ENCODE data around the gene SURF1. TPM values are rescaled to one million over a fixed set of nuclear protein-coding genes. Genes with fewer than 3 reads are reported as not detected.

The SURF1 gene
- total and polyA plus RNA-seq, 2 donors (not counting 1 experiment from before 2014, with no cell fraction given): 44.1 to 54.5 TPM

DNA sequence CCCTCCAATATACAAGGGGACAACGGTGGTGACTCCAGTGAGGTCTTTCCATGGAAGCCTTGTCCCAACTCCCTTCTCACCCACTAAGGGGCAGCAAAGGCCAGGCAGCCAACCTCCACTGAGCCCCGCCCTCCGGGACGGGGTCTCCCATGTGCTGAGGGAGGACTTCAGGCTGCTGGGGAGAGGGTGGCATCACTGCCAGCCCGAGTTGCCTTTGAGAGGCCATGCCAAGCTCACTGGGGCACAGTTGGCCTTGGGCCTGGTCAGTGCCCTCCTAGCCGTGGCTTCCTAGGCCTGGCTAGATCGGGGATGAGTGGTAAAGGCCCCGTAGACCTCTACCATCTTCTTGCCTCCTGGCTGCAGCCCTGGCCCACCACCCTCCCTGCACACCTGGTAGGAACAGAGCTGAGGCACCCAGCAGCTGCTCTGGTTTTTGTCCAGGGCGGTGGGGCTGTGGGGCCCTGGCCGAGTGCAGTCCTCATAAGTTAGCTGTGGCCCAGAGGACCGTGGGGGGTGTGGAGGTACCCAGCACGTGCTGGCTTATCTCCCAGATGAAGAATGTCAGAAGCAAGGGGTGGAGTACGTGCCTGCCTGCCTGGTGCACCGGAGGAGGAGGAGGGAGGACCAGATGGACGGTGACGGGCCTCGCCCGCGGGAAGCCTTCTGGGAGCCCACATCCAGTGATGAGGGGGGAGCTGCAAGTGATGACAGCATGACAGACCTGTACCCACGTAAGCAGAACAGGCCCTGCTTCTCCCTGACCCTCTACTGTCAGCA, 3.3 kb upstream of the SURF1 start:
- peaks cover 30% of the 10 kb centered on the region for H3K4me1 Mint-ChIP-seq
- ATAC-seq (ENCODE audit: low read depth): no peak
- Histone ChIP-seq H3K4me2 (replicated peaks; ENCODE audit: low read depth, low read length, poor library complexity, severe bottlenecking) (no peak overlapping the region), H3K27me3 (replicated peaks in 1 of 4; ENCODE audit: control extremely low read depth in 1 of 4, control insufficient read depth in 3 of 4, insufficient read depth in 4 of 4, low read length in 3 of 4) (no peaks in the 10 kb centered on the region), H3K4me1 (ENCODE audit: control insufficient read depth in 2 of 2, insufficient read depth in 2 of 2, low read length in 2 of 2) (peaks cover 16 to 29% of the 10 kb centered on the region in 2 donors), H3K9me3 (ENCODE audit: control extremely low read depth in 1 of 3, control insufficient read depth in 2 of 3, insufficient read depth in 1 of 3, low read length in 2 of 3) (peaks cover 0 to 3% (median 0%) of the 10 kb centered on the region in 3 donors), H2AFZ (ENCODE audit: insufficient read depth, low read depth, low read length, poor library complexity, severe bottlenecking) (no peak overlapping the region), H3K27ac (ENCODE audit: low read length in 2 of 2) (no peak overlapping the region), H3K4me3 (ENCODE audit: control extremely low read depth in 1 of 5, extremely low read depth in 1 of 5, insufficient read depth in 1 of 5, low read depth in 2 of 5, low read length in 4 of 5) (no peak overlapping the region), H3K79me2 (ENCODE audit: control insufficient read depth, insufficient read depth, low read length) (peaks cover 39% of the 10 kb centered on the region), H3K36me3 (replicated peaks in 1 of 2; ENCODE audit: control extremely low read depth in 1 of 2, control insufficient read depth in 1 of 2, extremely low read depth in 1 of 2, insufficient read depth in 2 of 2, low read length in 1 of 2) (peaks cover 0 to 56% of the 10 kb centered on the region in 2 experiments), H3K9ac (ENCODE audit: low read length) (no peak overlapping the region), H4K20me1 (ENCODE audit: control insufficient read depth, insufficient read depth, low read length, poor library complexity, severe bottlenecking) (peaks cover 34% of the 10 kb centered on the region)
- 95% methylated on average over 17 of the region's 20 CpGs for WGBS (ENCODE audit: insufficient coverage)
- H3K9me3 Mint-ChIP-seq (ENCODE audit: insufficient read depth): no peaks in the 10 kb centered on the region
- H3K27ac Mint-ChIP-seq: no peak overlapping the region
- CTCF ChIA-PET: interaction anchor here (1.1 to 2.0 kb wide), 2 partner anchors 12 to 43 kb away, joined by 3 to 7 read pairs; partner anchors contain the start of genes MED22 and RPL7A
- no peak overlapping the region for H3K4me3 Mint-ChIP-seq
- H3K27me3 Mint-ChIP-seq: no peaks in the 10 kb centered on the region
- TF ChIP-seq, protein P1, sequence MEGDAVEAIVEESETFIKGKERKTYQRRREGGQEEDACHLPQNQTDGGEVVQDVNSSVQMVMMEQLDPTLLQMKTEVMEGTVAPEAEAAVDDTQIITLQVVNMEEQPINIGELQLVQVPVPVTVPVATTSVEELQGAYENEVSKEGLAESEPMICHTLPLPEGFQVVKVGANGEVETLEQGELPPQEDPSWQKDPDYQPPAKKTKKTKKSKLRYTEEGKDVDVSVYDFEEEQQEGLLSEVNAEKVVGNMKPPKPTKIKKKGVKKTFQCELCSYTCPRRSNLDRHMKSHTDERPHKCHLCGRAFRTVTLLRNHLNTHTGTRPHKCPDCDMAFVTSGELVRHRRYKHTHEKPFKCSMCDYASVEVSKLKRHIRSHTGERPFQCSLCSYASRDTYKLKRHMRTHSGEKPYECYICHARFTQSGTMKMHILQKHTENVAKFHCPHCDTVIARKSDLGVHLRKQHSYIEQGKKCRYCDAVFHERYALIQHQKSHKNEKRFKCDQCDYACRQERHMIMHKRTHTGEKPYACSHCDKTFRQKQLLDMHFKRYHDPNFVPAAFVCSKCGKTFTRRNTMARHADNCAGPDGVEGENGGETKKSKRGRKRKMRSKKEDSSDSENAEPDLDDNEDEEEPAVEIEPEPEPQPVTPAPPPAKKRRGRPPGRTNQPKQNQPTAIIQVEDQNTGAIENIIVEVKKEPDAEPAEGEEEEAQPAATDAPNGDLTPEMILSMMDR (IDR thresholded peaks at IDR 0.05): no peak
- TF ChIP-seq EZH2 (IDR thresholded peaks at IDR 0.05; ENCODE audit: borderline replicate concordance, insufficient read depth, low read depth, low read length, poor library complexity, severe bottlenecking): no peak
- DNase-seq: no peak
- POLR2A ChIA-PET: no interaction called here
- intact Hi-C loops (cut with micrococcal nuclease): loop anchor here (10.0 kb wide), 1 partner anchor 175 kb away; no protein-coding TSS in a partner anchor

DNA sequence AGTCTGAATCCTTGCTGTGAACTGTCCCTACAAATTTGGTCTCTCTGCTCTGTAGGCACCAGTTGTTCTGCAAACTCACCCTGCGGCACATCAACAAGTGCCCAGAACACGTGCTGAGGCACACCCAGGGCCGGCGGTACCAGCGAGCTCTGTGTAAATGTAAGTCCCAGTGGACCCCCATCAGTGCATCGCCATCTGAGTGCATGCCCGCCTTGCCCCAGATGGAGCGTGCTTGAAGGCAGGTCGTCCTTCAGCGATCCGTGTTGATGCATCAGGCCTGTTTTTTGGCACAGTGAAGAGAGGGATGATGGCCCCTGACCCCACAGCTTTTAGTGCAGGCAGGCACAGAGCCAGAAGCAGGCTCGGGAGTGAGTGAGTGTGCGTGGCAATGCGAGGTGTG, 1.4 kb upstream of the SURF1 start:
- Histone ChIP-seq H3K4me2 (replicated peaks; ENCODE audit: low read depth, low read length, poor library complexity, severe bottlenecking) (peak overlapping the region; percentile 98), H3K4me1 (ENCODE audit: control insufficient read depth in 2 of 2, insufficient read depth in 2 of 2, low read length in 2 of 2) (peaks cover 16 to 29% of the 10 kb centered on the region in 2 donors), H3K4me3 (ENCODE audit: control extremely low read depth in 1 of 5, extremely low read depth in 1 of 5, insufficient read depth in 1 of 5, low read depth in 2 of 5, low read length in 4 of 5) (peak overlapping the region in 1 of 5 experiments; percentile 75), H3K79me2 (ENCODE audit: control insufficient read depth, insufficient read depth, low read length) (peaks cover 52% of the 10 kb centered on the region), H3K27ac (ENCODE audit: low read length in 2 of 2) (no peak overlapping the region), H3K9ac (ENCODE audit: low read length) (no peak overlapping the region), H2AFZ (ENCODE audit: insufficient read depth, low read depth, low read length, poor library complexity, severe bottlenecking) (no peak overlapping the region), H4K20me1 (ENCODE audit: control insufficient read depth, insufficient read depth, low read length, poor library complexity, severe bottlenecking) (peaks cover 32% of the 10 kb centered on the region), H3K27me3 (replicated peaks in 1 of 4; ENCODE audit: control extremely low read depth in 1 of 4, control insufficient read depth in 3 of 4, insufficient read depth in 4 of 4, low read length in 3 of 4) (no peaks in the 10 kb centered on the region), H3K36me3 (replicated peaks in 1 of 2; ENCODE audit: control extremely low read depth in 1 of 2, control insufficient read depth in 1 of 2, extremely low read depth in 1 of 2, insufficient read depth in 2 of 2, low read length in 1 of 2) (peaks cover 0 to 52% of the 10 kb centered on the region in 2 experiments), H3K9me3 (ENCODE audit: control extremely low read depth in 1 of 3, control insufficient read depth in 2 of 3, insufficient read depth in 1 of 3, low read length in 2 of 3) (peaks cover 0 to 3% (median 0%) of the 10 kb centered on the region in 3 donors)
- CTCF ChIA-PET: interaction anchor here (0.9 to 2.0 kb wide), 2 partner anchors 14 to 21 kb away, joined by 3 to 11 read pairs; no protein-coding TSS in a partner anchor
- peak overlapping the region; percentile 89 for H3K4me3 Mint-ChIP-seq
- TF ChIP-seq, protein P1 (IDR thresholded peaks at IDR 0.05): no peak
- TF ChIP-seq EZH2 (IDR thresholded peaks at IDR 0.05; ENCODE audit: borderline replicate concordance, insufficient read depth, low read depth, low read length, poor library complexity, severe bottlenecking): no peak
- 96% methylated on average over 14 of the region's 14 CpGs for WGBS (ENCODE audit: insufficient coverage)
- ATAC-seq (ENCODE audit: low read depth) (no peak), DNase-seq (no peak)
- H3K9me3 Mint-ChIP-seq (ENCODE audit: insufficient read depth): no peaks in the 10 kb centered on the region
- H3K27me3 Mint-ChIP-seq: no peaks in the 10 kb centered on the region
- POLR2A ChIA-PET: no interaction called here
- H3K27ac Mint-ChIP-seq: peak overlapping the region; percentile 63
- peaks cover 30% of the 10 kb centered on the region for H3K4me1 Mint-ChIP-seq
- intact Hi-C loops (cut with micrococcal nuclease): loop anchor here (10.0 kb wide), 1 partner anchor 173 kb away; no protein-coding TSS in a partner anchor

Measured in B cell (primary cell).